Neuronal stem cell (in vitro differentiated cells): ENCODE measurements around the gene BOLL.

Experiments
- DNase-seq: peaks from one replicate; pipeline ENCODE4 v3.0.0-alpha.2; 2013; ENCODE audit warnings: low spot score
- H2AFZ ChIP-seq: one replicate; pipeline ENCODE4 v1.6.1; 2013; ENCODE audit warnings: mild to moderate bottlenecking, low read length, inconsistent platforms
- H2AK5ac ChIP-seq: 2 replicates; pipeline ENCODE4 v1.6.1; 2013; ENCODE audit warnings: low read depth, mild to moderate bottlenecking, inconsistent platforms, low read length, moderate library complexity, mixed read lengths
- H2BK120ac ChIP-seq: 2 replicates; pipeline ENCODE4 v1.6.1; 2013; ENCODE audit warnings: low read depth, mild to moderate bottlenecking, inconsistent platforms, low read length, moderate library complexity, mixed read lengths
- H2BK12ac ChIP-seq: one replicate; pipeline ENCODE4 v1.6.1; 2013; ENCODE audit warnings: low read length, inconsistent platforms
- H2BK15ac ChIP-seq: 2 replicates; pipeline ENCODE4 v1.6.1; 2013; ENCODE audit warnings: mild to moderate bottlenecking, low read length, inconsistent platforms, mixed read lengths
- H2BK5ac ChIP-seq: one replicate; pipeline ENCODE4 v1.6.1; 2013; ENCODE audit warnings: inconsistent platforms, mild to moderate bottlenecking, low read length, moderate library complexity
- H3K14ac ChIP-seq: one replicate; pipeline ENCODE4 v1.6.1; 2013; ENCODE audit warnings: low read length, inconsistent platforms
- H3K18ac ChIP-seq: 2 replicates; pipeline ENCODE4 v1.6.1; 2013; ENCODE audit warnings: low read length, inconsistent platforms
- H3K23ac ChIP-seq: 2 replicates; pipeline ENCODE4 v1.6.1; 2013; ENCODE audit warnings: low read depth, mild to moderate bottlenecking, mixed read lengths, low read length, inconsistent platforms; ENCODE audit not compliant: poor library complexity
- H3K27ac ChIP-seq: replicated peaks from 3 replicates; pipeline ENCODE4 v1.5.1; 2013; ENCODE audit warnings: low read length, inconsistent platforms
- H3K27me3 ChIP-seq, 3 experiments: 2 replicates each; pipeline ENCODE4 v1.6.1; 2013; ENCODE audit warnings: low read length in 3 of 3, mild to moderate bottlenecking in 2 of 3, inconsistent platforms in 1 of 3, low read depth in 1 of 3, mixed read lengths in 1 of 3, moderate library complexity in 1 of 3; ENCODE audit not compliant: control insufficient read depth in 3 of 3, insufficient read depth in 3 of 3
- H3K36me3 ChIP-seq, 2 donors: replicated peaks in 1 of 2; 2 replicates each; pipeline ENCODE4 v1.6.1; 2013; ENCODE audit warnings: low read length in 2 of 2; ENCODE audit not compliant: control insufficient read depth in 2 of 2, insufficient read depth in 2 of 2
- H3K4ac ChIP-seq: 2 replicates; pipeline ENCODE4 v1.6.1; 2013; ENCODE audit warnings: inconsistent platforms, mild to moderate bottlenecking, low read length, moderate library complexity
- H3K4me1 ChIP-seq, 2 donors: 1 replicate in 1 of 2; 2 replicates in 1 of 2; pipeline ENCODE4 v1.6.1; 2013; ENCODE audit warnings: low read length in 2 of 2, low read depth in 1 of 2; ENCODE audit not compliant: control insufficient read depth in 2 of 2, insufficient read depth in 1 of 2
- H3K4me2 ChIP-seq: one replicate; pipeline ENCODE4 v1.6.1; 2013; ENCODE audit warnings: mild to moderate bottlenecking, low read length, inconsistent platforms; ENCODE audit not compliant: insufficient read depth, poor library complexity, severe bottlenecking
- H3K4me3 ChIP-seq, 2 donors: 2 replicates each; pipeline ENCODE4 v1.5.1; 2013; ENCODE audit warnings: low read length in 2 of 2, mild to moderate bottlenecking in 2 of 2, inconsistent platforms in 1 of 2, moderate library complexity in 1 of 2
- H3K79me1 ChIP-seq: one replicate; pipeline ENCODE4 v1.6.1; 2013; ENCODE audit warnings: low read depth, mild to moderate bottlenecking, inconsistent platforms, low read length, moderate library complexity
- H3K9ac ChIP-seq: one replicate; pipeline ENCODE4 v1.6.1; 2013; ENCODE audit warnings: mild to moderate bottlenecking, low read depth, low read length, inconsistent platforms; ENCODE audit not compliant: poor library complexity
- H3K9me3 ChIP-seq, 2 donors: replicated peaks in 1 of 2; 2 replicates each; pipeline versions ENCODE3 to v1.6.1; 2013; ENCODE audit warnings: low read length in 2 of 2, mild to moderate bottlenecking in 2 of 2, inconsistent platforms in 1 of 2, low read depth in 1 of 2, mixed read lengths in 1 of 2, moderate library complexity in 1 of 2; ENCODE audit not compliant: control insufficient read depth in 2 of 2, insufficient read depth in 1 of 2
- H4K8ac ChIP-seq: one replicate; pipeline ENCODE4 v1.6.1; 2013; ENCODE audit warnings: low read depth, mild to moderate bottlenecking, inconsistent platforms, low read length, moderate library complexity
- H4K91ac ChIP-seq: one replicate; pipeline ENCODE4 v1.6.1; 2013; ENCODE audit warnings: low read length, low read depth, mild to moderate bottlenecking, inconsistent platforms; ENCODE audit not compliant: poor library complexity
- WGBS, 2 donors: extraction: QIAGEN DNeasy Blood & Tissue Kit; methylation state at CpG; one replicate each; pipeline ENCODE4 v1.1.7; 2013; ENCODE audit warnings: missing lambda C conversion rate in 2 of 2, mixed read lengths in 1 of 2; ENCODE audit not compliant: insufficient read length in 2 of 2, insufficient replicate concordance in 1 of 2; ENCODE audit errors: extremely low coverage in 2 of 2; 5-methylcytosine and 5-hydroxymethylcytosine counted together

Gene BOLL

GRCh38 chr2:197813093-197813787 lies 28.1 kb upstream of the BOLL start:
- H3K4me2 ChIP-seq = no peak overlapping the region
- no peak overlapping the region for H3K27ac ChIP-seq
- H3K14ac ChIP-seq = no peak overlapping the region
- H3K23ac ChIP-seq = no peak overlapping the region
- H3K4me1 ChIP-seq = no peaks in the 10 kb centered on the region
- H2AK5ac ChIP-seq = no peak overlapping the region
- H2BK5ac ChIP-seq = no peak overlapping the region
- no peak overlapping the region for H3K9ac ChIP-seq
- no CpG with 5 or more reads among the region's 3 CpGs for WGBS, 2 donors
- H4K91ac ChIP-seq = no peak overlapping the region
- H3K27me3 ChIP-seq = peaks cover 0 to 25% (median 0%) of the 10 kb centered on the region in 3 experiments
- no peaks in the 10 kb centered on the region for H3K9me3 ChIP-seq
- DNase-seq = no peak
- H2BK120ac ChIP-seq = no peak overlapping the region
- H3K36me3 ChIP-seq = no peaks in the 10 kb centered on the region
- no peak overlapping the region for H3K4me3 ChIP-seq
- H2BK12ac ChIP-seq = no peak overlapping the region
- no peak overlapping the region for H3K18ac ChIP-seq
- no peaks in the 10 kb centered on the region for H3K79me1 ChIP-seq
- no peak overlapping the region for H2BK15ac ChIP-seq
- no peak overlapping the region for H3K4ac ChIP-seq
- no peak overlapping the region for H2AFZ ChIP-seq
- H4K8ac ChIP-seq = no peak overlapping the region

- no peak overlapping the region for H3K14ac ChIP-seq
- H2BK15ac ChIP-seq = no peak overlapping the region
- H3K27ac ChIP-seq = no peak overlapping the region
- no peak overlapping the region for H3K23ac ChIP-seq
- no peak overlapping the region for H4K8ac ChIP-seq
- H2BK120ac ChIP-seq = no peak overlapping the region
- no peak overlapping the region for H2BK5ac ChIP-seq
- H4K91ac ChIP-seq = no peak overlapping the region
- no peak overlapping the region for H3K4ac ChIP-seq
- H3K18ac ChIP-seq = no peak overlapping the region
- H3K36me3 ChIP-seq = no peaks in the 10 kb centered on the region
- H3K9me3 ChIP-seq = no peaks in the 10 kb centered on the region
- no peak overlapping the region for H2BK12ac ChIP-seq
- no peaks in the 10 kb centered on the region for H3K4me1 ChIP-seq
- H3K4me3 ChIP-seq = no peak overlapping the region
- H3K27me3 ChIP-seq = peaks cover 0 to 53% (median 9%) of the 10 kb centered on the region in 3 experiments
- H3K79me1 ChIP-seq = no peaks in the 10 kb centered on the region
- DNase-seq = no peak
- no peak overlapping the region for H2AK5ac ChIP-seq
- no CpG with 5 or more reads among the region's 3 CpGs for WGBS, 2 donors
- H2AFZ ChIP-seq = no peak overlapping the region
- no peak overlapping the region for H3K4me2 ChIP-seq
- H3K9ac ChIP-seq = no peak overlapping the region
These were observed 25.4 kb upstream of the BOLL start for GRCh38 chr2:197810491-197810890.

- no peaks in the 10 kb centered on the region for H3K9me3 ChIP-seq
- H2AFZ ChIP-seq = no peak overlapping the region
- H3K4me2 ChIP-seq = no peak overlapping the region
- no peak overlapping the region for H3K14ac ChIP-seq
- H2BK12ac ChIP-seq = no peak overlapping the region
- no peak overlapping the region for H2BK120ac ChIP-seq
- H3K23ac ChIP-seq = no peak overlapping the region
- no peak overlapping the region for H4K8ac ChIP-seq
- peaks cover 0 to 57% (median 13%) of the 10 kb centered on the region in 3 experiments for H3K27me3 ChIP-seq
- no peak overlapping the region for H2BK15ac ChIP-seq
- no peak overlapping the region for H4K91ac ChIP-seq
- DNase-seq = no peak
- no CpG with 5 or more reads among the region's 3 CpGs for WGBS, 2 donors
- no peaks in the 10 kb centered on the region for H3K36me3 ChIP-seq
- no peak overlapping the region for H2AK5ac ChIP-seq
- H3K79me1 ChIP-seq = no peaks in the 10 kb centered on the region
- no peak overlapping the region for H3K9ac ChIP-seq
- no peak overlapping the region for H3K27ac ChIP-seq
- no peak overlapping the region for H3K18ac ChIP-seq
- H3K4me1 ChIP-seq = peaks cover 0 to 3% of the 10 kb centered on the region in 2 donors
- no peak overlapping the region for H3K4me3 ChIP-seq
- H2BK5ac ChIP-seq = no peak overlapping the region
- no peak overlapping the region for H3K4ac ChIP-seq
These were observed 24.9 kb upstream of the BOLL start for GRCh38 chr2:197810016-197810415.

- Histone ChIP-seq H3K36me3 (no peaks in the 10 kb centered on the region), H3K23ac (no peak overlapping the region), H3K18ac (no peak overlapping the region), H2BK120ac (no peak overlapping the region), H3K4ac (no peak overlapping the region), H3K27ac (no peak overlapping the region), H2BK12ac (no peak overlapping the region), H3K79me1 (no peaks in the 10 kb centered on the region), H2AFZ (no peak overlapping the region), H3K14ac (no peak overlapping the region), H3K4me3 (no peak overlapping the region), H2BK5ac (no peak overlapping the region), H2AK5ac (no peak overlapping the region), H4K91ac (no peak overlapping the region), H3K4me2 (no peak overlapping the region), H2BK15ac (no peak overlapping the region), H3K27me3 (peaks cover 0 to 57% (median 13%) of the 10 kb centered on the region in 3 experiments), H3K9me3 (no peaks in the 10 kb centered on the region), H3K4me1 (peaks cover under 1 to 3% of the 10 kb centered on the region in 2 donors), H3K9ac (no peak overlapping the region), H4K8ac (no peak overlapping the region)
- no peak for DNase-seq
- no CpG with 5 or more reads among the region's 5 CpGs for WGBS, 2 donors
These were observed 23.9 kb upstream of the BOLL start for GRCh38 chr2:197809064-197809463.
